Fibroblast of upper back skin (primary cell): ENCODE measurements around the gene RTN4IP1.

Experiments
- DNase-seq: peaks from one replicate; pipeline ENCODE4 v3.0.0-alpha.2; 2013

RTN4IP1 gene

DNA sequence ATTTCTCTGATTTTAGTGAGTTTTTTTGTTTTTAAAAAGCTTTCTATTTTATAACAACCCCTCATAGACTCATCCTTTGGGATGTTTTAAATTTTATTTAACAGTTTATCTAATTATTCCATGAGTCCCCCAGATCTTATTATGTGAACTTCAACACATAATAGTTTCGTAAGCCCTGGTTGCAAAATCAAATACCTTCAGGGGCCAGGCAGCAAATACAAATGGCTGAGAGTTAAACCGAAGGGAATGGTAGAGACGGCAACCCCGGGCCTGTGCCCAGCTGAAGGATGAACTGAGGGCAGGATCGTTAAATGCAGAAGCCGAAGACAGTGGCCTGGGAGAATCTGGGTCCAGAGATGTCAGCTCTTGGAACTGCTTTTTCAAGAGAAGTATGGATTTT, 88.4 kb downstream of the RTN4IP1 start:
- DNase-seq, result no peak

DNA sequence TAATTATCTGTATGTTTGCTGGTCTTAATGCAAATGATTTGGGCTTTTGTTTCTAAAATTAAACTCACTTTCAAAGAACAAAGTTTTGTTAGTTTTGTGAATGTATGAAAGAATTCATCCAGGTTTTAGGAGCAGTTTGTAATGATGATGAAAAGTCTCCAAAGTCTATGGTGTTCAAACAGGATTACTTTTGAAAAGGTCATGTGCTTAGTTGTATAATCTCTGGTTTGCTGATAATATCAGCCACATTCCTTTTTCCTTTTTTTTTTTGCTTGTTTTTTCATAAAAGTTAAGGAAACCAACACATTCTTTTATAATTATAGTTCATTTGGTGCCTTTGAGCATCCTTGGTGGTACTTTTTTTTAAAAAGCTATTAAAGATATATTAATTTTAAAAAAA, 88.9 kb downstream of the RTN4IP1 start:
- DNase-seq, result no peak

DNA sequence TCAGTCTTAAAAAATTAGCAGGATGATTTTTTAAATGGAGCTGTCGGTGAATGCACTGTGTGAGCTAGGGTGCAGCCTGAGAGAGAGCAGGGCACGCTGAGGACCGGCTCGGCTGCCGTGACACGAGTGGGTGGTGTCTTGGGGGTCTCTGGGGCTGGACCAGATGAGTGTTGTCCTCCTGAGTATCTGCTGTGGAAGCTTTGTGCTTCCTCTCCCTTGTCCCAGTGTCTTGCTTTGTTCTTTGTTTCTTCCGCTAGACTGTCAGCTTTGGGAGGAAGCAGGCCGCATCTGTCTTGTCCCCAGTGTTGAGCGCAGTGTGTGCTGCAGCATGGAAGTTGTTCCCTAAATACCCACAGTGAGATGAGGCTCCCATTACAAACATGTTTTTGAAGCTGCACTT, 89.4 kb downstream of the RTN4IP1 start:
- DNase-seq, result no peak

DNA sequence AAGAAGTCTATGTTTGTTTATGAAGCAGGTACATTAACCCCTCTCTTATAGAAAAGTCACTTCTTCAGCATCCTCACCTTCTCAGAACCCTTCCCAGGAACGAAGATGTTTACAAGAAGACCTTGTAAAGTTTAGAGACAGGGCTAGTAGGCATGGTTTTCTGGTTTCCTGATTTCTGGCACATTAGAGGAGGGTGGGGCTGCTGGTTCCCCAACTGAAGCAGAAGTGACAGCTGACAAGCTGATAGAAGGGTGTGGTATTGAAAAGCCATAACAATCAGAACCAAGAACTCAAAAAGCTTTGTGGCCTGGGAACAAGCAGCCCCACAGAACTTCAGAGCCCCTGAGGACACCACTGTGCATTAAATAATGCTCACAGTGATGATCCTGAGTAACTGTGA, 91.2 kb downstream of the RTN4IP1 start:
- DNase-seq, result no peak

DNA sequence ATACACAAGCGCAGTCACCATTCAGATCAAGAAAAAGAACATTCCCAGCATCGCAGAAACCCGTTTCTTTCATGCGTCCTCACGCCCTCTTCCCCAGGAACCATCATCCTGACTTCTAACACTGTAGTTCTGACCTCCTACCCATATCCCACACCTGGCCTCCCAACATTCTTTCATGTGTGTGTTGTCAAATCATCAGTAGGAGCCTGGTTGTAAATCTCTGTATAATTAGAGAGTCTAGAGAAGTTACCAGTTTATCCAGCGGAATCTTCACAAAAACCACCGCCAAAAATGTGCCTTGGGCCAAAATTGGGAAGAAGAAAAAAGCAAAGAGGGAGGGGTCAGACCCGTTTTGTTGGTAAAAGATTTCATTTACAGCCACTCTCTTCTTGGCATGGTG, 91.6 kb downstream of the RTN4IP1 start:
- no peak for DNase-seq

DNA sequence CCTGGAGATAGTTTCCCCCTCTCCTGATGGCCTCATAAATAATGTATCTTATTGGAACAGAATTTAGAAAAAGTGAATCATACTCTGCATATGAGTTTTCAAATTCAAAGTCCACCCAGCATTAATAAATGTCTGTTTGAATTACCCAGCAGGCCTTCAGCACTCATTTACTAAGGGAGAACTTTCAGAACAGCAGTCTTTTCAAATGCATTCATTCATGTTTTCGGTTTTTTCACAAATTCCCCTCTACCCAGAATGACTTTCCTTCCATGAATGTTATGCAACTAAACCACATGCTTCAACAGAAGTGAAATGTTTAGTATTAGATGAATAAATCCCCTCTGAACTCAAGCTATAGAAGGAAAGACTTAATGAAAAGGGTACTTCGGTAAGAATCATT, 92.4 kb downstream of the RTN4IP1 start:
- peak; percentile 51 for DNase-seq

DNA sequence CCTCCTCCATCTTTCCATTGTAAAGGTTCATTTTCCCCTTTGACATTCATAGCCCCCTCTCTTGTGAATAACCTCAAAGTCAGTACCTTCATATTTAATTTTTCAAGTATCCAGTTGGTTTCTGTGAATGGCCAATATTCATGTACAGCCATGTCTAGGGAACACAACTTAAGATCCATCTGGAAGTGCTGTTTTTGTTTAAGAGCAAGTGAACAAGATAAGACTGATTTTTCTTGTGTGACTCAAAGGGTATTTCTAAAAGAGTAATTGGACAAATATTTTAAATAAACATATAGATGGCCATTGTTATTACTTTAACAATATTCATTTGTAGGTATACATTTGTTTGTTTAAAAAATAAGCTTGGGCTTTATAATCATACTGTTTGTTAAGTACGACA, 92.9 kb downstream of the RTN4IP1 start:
- DNase-seq, result no peak

DNA sequence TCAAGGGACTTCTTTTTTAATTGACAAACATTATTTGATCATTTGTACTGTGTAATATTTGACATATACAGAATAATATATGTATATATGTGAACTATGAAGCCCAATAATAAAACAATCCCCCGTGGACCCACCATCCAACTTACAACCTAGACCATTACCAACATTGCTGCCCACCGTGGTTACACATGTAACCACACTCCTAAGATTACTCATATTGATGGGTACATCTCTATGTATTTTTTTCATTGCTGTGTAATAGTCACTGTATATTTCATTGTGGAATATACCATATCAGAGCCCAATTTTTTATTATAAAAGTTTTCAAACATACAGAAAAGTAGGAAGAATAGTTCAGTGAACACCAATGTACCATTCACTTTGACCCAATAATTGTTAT, 94.3 kb downstream of the RTN4IP1 start:
- no peak for DNase-seq

DNA sequence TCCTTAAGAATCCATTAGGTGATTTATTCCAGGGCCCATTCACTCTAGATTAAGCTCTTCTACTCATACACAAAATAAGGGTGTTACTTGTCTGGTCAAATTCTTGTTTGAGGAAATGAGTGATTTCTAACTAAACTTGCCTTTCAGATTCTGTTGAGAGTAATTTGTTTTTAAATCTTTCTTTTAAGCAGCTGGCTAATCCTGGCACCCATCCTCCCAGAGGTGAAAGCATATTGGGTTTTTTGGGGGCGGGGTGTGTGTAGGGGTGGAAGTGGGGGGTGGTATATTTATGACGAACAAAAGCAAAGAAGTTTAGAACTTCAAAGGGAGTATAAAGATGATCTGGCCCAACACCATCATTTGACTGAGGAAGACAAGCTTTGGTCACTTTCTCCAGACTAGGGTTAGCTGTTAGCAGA, 94.7 kb downstream of the RTN4IP1 start:
- DNase-seq, result no peak

DNA sequence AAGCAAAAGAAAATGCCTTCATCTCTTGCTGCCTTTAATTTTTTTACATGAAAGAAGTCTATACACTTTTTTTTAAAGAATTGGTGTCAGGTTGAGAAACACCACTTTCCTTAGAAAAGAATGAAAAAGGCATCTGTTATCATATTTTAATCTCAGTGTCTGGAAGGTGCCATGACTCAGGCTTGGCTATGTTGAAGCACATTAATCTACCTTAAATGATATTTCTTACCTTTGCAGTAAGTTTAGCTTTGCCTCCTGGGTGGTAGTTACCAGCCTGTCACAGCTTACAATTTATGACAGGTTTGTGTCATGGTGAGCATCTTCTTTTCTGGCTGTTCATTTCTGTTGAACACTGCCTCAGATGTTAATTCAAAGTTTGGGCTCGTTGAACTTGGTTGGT, 95.3 kb downstream of the RTN4IP1 start:
- no peak for DNase-seq

DNA sequence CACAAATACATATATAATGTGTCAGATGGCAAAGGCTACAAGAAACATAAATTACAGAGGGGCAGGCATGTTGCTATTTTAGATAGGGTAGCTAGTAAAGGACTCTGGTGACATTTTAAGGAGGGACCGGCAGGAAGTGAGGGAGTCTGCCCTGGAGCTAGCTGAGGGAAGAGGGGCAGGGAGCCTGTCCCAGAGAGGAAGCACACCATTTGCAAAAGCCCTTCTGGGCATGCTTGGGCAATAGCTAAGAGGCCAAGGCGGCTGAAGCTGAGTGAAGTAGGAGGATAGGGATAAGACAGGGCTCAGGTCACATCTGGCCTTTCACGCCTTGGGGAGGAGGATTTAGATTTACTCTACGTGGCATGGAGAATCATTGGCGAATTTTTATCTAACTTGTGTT, 96.2 kb downstream of the RTN4IP1 start:
- DNase-seq, result no peak

DNA sequence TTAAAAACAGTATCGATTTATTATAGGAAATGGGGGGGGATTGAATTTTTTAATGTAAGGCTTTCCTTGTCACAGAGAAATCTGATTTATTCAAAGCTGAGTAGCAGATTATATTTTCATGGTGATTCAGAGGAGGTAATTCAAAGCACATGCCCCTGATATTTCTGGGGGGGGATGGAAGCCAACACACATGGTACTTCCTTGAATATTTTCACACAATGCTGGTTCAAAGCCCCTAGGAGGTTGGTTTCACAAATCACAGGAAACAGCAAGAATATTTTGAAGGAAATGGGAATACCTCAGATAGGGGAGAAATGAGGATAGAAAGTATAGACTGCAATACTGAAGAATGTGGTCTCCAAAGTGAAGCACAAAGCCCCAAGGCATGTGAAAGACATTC, 98.8 kb downstream of the RTN4IP1 start:
- DNase-seq, result peak; percentile 96

DNA sequence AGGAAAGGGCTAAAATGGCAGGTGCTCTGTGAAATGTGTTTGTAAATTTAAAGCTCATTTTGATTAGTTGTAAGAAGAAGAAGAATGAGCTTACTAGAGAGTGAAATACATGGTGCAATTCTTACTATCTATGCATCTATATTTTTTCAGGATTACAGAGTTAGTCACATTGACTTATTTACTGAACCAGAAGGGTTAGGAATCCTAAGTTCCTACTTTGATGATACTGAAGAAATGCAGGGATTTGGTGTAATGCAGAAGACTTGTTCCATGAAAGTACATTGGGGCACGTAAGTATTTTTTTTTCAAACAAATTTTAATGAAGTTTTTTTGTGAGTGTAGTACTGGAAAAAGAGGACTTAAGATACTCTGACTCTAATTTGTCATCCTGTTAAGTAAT, 99.3 kb downstream of the RTN4IP1 start:
- no peak for DNase-seq

DNA sequence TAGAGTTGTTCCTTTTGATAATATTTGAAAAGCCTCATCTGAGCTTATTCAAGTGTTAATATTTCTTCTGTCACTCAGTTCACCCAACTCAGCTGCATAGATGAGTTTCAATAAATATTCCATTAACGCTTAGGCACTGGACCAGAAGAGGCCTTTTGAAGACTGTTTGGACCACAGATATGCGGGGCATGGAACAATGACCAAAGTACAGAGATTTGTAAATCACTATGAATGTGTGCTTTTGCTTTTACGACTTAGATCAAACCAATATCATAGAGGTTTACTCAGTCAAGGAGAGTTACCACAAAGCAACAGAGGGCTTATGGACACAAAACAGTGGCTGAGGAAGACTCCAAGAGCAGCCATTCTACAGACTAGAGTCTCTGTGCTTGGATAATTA, 99.9 kb downstream of the RTN4IP1 start:
- DNase-seq, result no peak

DNA sequence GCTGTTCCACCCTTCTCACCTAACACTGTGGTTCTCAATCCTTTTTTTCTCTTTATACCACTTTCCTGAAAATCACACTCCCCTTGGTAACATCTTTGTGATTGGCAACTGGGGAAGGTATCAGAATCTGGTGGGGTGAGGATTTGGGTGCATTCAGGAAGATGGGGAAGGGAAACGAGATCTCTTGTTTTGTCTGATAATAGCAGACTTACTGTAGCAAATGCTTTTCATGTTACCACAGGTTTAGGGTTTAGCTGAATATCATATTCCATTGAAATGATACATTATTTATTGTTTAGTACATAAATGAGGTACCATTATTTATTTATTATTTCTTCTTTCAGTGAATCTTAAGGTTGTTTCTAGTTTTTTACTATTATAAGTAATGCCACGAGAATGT, 100.8 kb downstream of the RTN4IP1 start:
- DNase-seq, result no peak

DNA sequence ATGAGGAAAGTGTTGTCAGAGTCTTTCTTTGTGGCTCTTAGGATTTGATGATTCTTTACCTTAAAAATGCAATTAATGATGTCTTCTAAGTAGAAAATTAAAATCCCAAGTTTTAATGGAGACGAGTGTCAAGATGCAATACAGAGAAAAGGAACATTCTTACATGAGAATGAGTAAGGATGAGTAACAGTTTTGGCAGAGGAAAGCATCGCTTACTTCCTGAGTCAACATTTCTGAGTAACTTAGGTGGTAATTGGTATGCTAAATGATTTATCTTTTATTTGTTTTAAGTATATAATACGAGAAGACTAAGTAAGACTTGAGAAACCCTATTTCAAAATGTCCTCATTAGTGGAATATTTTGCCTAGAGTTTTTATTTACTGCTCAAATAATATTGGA, 101.3 kb downstream of the RTN4IP1 start:
- DNase-seq, result peak; percentile 97

DNA sequence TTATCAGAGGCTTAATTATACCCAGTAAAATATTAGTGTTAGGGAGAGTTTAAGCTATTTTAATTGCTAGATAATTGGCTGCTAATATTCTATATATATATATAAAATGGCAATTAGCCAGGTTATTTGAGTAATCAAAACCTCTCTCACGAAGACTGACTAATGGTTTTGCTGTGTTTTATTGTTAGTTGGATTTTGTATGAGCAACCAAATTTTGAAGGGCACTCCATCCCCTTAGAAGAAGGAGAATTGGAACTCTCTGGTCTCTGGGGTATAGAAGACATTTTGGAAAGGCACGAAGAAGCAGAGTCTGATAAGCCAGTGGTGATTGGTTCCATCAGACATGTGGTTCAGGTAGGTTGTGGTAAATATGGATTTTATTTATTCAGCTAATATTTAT, 102.2 kb downstream of the RTN4IP1 start:
- no peak for DNase-seq

DNA sequence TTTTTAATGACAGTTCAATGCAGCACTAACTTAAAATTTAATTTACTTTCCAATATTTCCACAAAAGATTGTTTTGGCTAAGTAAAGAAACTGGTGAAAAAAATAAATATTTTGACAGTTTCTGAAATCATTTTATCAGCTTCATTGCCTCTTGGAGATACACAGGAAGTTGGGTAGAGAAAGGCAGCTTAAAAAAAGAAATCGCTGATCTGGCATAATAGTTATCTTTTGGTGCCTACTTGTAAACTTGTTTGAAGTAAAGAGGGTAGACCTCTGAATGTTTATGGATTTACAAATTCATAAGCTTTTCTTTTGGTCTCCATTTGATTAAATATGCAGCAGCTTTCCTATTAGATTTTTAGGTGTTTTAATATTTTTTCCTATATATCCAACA, 103.4 kb downstream of the RTN4IP1 start:
- no peak for DNase-seq

DNA sequence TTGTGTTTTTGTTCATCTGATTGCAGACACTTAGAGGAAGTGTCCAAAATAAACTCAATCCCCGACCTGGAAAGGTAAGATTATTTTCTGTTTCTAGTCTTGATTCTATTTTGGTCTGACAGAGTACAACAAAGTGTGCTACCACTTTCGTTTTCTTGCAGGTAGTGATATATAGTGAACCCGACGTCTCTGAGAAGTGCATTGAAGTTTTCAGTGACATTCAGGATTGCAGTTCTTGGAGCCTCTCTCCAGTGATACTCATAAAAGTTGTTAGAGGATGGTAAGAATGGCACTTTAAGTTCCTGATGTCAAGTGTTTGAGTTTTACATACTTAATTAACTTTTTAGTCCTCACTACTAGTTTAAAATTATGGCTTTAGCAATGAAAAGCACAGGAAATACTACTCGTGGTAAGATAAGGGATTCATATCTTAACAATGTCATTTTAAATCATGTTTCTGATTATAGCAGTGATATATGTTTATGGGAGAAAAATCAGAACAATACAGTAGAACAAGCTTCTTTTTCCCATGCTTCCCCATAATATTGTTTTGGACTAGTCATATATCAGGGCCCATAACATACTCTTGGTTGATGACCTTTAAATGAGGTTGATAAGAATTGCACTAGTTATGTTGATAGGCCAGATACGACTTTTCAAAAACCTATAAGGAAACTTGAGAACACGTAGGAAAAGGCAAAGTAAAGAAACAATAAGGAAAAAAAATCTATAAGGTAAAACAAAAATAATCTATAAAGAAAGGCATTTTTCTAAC, 104.0 kb downstream of the RTN4IP1 start:
- no peak for DNase-seq

DNA sequence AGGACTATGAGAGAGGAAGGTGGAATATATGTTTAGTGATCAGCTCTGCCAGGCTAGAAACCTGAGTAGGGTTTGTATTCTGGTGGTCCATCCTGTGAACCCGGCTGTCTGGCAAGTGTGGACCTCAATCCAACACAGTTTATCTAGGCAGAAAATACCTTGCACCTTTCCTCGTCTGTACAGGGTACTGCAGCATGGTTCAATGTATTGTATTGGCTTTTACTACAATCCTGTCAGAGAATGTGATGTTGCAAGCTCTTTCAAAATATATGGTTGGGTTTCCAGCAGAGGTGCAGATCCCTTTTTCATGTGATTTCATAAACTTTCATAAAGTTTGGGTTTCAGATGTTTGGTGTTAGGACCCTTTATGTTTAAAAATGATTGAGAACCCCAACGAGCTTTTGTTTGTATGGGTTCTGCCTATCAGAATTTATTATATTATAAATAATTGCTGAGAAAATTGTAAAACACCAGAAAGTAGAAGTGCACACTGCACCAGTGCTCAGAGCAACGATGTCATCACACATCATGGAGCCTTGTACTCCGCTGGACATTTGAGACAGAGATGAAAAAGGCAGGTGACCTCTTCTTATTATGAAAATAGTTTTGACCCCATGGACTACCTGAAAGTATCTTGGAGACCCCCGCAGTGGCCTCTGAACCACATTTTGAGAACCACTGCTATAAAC, 106.6 kb downstream of the RTN4IP1 start:
- DNase-seq, result no peak
